ENCODE results near the gene NIN.

DNA sequence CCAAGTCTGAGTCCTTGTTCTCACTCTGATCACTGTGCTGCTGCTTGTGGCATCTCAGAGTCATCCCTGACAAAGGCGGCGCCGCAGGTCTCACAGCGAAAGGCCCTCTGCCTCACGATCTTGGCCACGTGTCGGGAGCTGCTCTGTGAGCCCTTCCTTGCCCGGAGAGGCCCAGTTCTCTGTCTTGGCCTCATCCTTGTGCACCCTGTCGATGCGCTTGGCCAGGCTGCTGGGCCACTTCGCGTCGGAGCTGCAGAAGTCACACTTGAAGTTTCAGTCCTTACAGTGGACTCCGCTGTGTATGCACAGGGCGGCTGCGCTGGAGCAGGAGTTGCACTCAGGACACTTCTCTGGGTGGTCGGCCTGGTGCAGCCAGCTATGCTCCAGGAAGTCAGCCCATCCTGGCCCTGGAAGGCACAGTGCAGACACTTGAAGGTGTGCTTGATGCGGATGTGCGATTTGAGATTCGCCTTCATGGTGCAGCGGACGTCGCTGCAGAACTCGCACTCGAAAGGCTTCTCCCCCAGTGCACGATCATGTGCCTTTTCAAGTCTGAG, 126.4 kb downstream of the NIN start:
- TF ChIP-seq YY1 (IDR thresholded peaks at IDR 0.05) (no peak), EGR1 (IDR thresholded peaks at IDR 0.05; ENCODE audit: low read depth in 2 of 2) (no peak), SP1 (IDR thresholded peaks at IDR 0.05) (no peak), TAF1 (conservative IDR thresholded peaks at IDR 0.05) (no peak), GABPA (IDR thresholded peaks at IDR 0.05 in 1 of 2, conservative IDR thresholded peaks at IDR 0.05 in 1 of 2) (no peak)
- TF ChIP-seq, protein P1, sequence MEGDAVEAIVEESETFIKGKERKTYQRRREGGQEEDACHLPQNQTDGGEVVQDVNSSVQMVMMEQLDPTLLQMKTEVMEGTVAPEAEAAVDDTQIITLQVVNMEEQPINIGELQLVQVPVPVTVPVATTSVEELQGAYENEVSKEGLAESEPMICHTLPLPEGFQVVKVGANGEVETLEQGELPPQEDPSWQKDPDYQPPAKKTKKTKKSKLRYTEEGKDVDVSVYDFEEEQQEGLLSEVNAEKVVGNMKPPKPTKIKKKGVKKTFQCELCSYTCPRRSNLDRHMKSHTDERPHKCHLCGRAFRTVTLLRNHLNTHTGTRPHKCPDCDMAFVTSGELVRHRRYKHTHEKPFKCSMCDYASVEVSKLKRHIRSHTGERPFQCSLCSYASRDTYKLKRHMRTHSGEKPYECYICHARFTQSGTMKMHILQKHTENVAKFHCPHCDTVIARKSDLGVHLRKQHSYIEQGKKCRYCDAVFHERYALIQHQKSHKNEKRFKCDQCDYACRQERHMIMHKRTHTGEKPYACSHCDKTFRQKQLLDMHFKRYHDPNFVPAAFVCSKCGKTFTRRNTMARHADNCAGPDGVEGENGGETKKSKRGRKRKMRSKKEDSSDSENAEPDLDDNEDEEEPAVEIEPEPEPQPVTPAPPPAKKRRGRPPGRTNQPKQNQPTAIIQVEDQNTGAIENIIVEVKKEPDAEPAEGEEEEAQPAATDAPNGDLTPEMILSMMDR (IDR thresholded peaks at IDR 0.05; ENCODE audit: low read depth, low read length, missing input control), result no peak
- TF ChIP-seq, protein P2, sequence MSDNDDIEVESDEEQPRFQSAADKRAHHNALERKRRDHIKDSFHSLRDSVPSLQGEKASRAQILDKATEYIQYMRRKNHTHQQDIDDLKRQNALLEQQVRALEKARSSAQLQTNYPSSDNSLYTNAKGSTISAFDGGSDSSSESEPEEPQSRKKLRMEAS (IDR thresholded peaks at IDR 0.05), result no peak

Measured in liver (tissue), 3 donors.